ENCODE results near the gene KCNN4.
"Not testable (repeated sequence)": the region's sequence is repeated elsewhere in the genome, so short reads cannot be mapped to it uniquely, and the experiment has no call there.

DNA sequence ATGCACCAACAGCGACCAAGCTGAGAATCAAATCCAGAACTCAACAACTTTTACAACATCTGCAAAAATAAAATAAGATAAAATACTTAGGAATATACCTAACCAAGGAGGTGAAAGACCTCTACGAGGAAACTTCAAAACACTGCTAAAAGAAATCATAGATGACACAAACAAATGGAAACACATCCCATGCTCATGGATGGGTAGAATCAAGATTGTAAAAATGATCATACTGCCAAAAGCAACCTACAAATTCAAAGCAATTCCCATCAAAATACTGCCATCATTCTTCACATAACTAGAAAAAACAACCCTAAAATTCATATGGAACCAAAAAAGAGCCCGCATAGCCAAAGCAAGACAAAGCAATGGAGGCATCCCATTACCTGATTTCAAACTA lies 43.1 kb upstream of the KCNN4 start:
- not testable (repeated sequence) for TF ChIP-seq NR1H2 (CRISPR knock-in tag; IDR thresholded peaks at IDR 0.05; ENCODE audit: borderline replicate concordance, low read depth); ZNF263 (CRISPR knock-in tag; IDR thresholded peaks at IDR 0.05); EZH2 (conservative IDR thresholded peaks at IDR 0.05; ENCODE audit: low read depth, low read length); ZMYM2 (CRISPR knock-in tag; IDR thresholded peaks at IDR 0.05); RFX5 (IDR thresholded peaks at IDR 0.05; ENCODE audit: low read depth, low read length); SP4 (CRISPR knock-in tag; IDR thresholded peaks at IDR 0.05); FOXM1 (CRISPR knock-in tag; IDR thresholded peaks at IDR 0.05)
- TF ChIP-seq, protein P1, sequence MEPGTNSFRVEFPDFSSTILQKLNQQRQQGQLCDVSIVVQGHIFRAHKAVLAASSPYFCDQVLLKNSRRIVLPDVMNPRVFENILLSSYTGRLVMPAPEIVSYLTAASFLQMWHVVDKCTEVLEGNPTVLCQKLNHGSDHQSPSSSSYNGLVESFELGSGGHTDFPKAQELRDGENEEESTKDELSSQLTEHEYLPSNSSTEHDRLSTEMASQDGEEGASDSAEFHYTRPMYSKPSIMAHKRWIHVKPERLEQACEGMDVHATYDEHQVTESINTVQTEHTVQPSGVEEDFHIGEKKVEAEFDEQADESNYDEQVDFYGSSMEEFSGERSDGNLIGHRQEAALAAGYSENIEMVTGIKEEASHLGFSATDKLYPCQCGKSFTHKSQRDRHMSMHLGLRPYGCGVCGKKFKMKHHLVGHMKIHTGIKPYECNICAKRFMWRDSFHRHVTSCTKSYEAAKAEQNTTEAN (CRISPR knock-in tag; conservative IDR thresholded peaks at IDR 0.05), result not testable (repeated sequence)
